IMR-90 (cell line): ENCODE results near the gene LCN2. TPM values are rescaled to one million over a fixed set of nuclear protein-coding genes. Genes with fewer than 3 reads are reported as not detected.

Source experiments
- ATAC-seq: fragments of 200-7000 bp; cut with Tn5 transposase; 2 replicates; pipeline ENCODE4 v1.9.1; 2020; ENCODE audit warnings: low read depth, mild to moderate bottlenecking, moderate library complexity
- BruUV-seq: library from RNA; stranded (reverse); fragments of 400-500 nt; replicated peaks from 2 replicates; lab custom pipeline; 2021; lab: Mats Ljungman, UMichigan
- CTCF ChIA-PET: fragments of 300-600 bp; formaldehyde crosslinking; extraction: SDS; loops from one replicate; lab custom pipeline; 2021; ENCODE audit warnings: antibody characterized with exemption; lab: Yijun Ruan, JAX
- POLR2A ChIA-PET: fragments of 300-600 bp; sonication (Branson Sonifier 250); formaldehyde crosslinking; loops from one replicate; lab custom pipeline; 2022; ENCODE audit warnings: antibody characterized with exemption; ENCODE audit not compliant: unreplicated experiment; lab: Charles Lee
- DNase-seq: peaks from one replicate; pipeline ENCODE4 v3.0.0; 2013
- H2AFZ ChIP-seq: replicated peaks from 2 replicates; pipeline ENCODE3; 2013; ENCODE audit warnings: low read length, mild to moderate bottlenecking; ENCODE audit not compliant: poor library complexity
- H2AK5ac ChIP-seq: 2 replicates; pipeline ENCODE4 v1.6.1; 2013; ENCODE audit warnings: low read depth, low read length, inconsistent platforms
- H2AK9ac ChIP-seq: replicated peaks from 2 replicates; pipeline ENCODE3; 2013; ENCODE audit warnings: mild to moderate bottlenecking, low read depth, low read length, moderate library complexity; ENCODE audit not compliant: poor library complexity
- H2BK120ac ChIP-seq: 2 replicates; pipeline ENCODE4 v1.6.1; 2013; ENCODE audit warnings: low read depth, low read length, inconsistent platforms
- H2BK15ac ChIP-seq: 3 replicates; pipeline ENCODE4 v1.6.1; 2013; ENCODE audit warnings: low read depth, low read length, inconsistent platforms
- H2BK20ac ChIP-seq: 2 replicates; pipeline ENCODE4 v1.6.1; 2013; ENCODE audit warnings: low read depth, mild to moderate bottlenecking, inconsistent platforms, low read length, moderate library complexity
- H2BK5ac ChIP-seq: 2 replicates; pipeline ENCODE4 v1.6.1; 2013; ENCODE audit warnings: mild to moderate bottlenecking, low read depth, low read length, inconsistent platforms; ENCODE audit not compliant: poor library complexity, severe bottlenecking
- H3K14ac ChIP-seq: replicated peaks from 2 replicates; pipeline ENCODE4 v1.6.1; 2013; ENCODE audit warnings: low read depth, low read length, inconsistent platforms
- H3K18ac ChIP-seq: 2 replicates; pipeline ENCODE4 v1.6.1; 2013; ENCODE audit warnings: low read depth, low read length, control low read depth
- H3K23ac ChIP-seq: 2 replicates; pipeline ENCODE4 v1.6.1; 2013; ENCODE audit warnings: low read depth, low read length, inconsistent platforms
- H3K27ac ChIP-seq: 2 replicates; pipeline ENCODE4 v1.5.1; 2013; ENCODE audit warnings: mild to moderate bottlenecking, control low read depth, low read length; ENCODE audit not compliant: insufficient read depth
- H3K27me3 ChIP-seq: 2 replicates; pipeline ENCODE4 v1.6.1; 2013; ENCODE audit warnings: low read length; ENCODE audit not compliant: control insufficient read depth, insufficient read depth
- H3K36me3 ChIP-seq: 2 replicates; pipeline ENCODE4 v1.6.1; 2013; ENCODE audit warnings: low read length, mixed read lengths; ENCODE audit not compliant: control insufficient read depth, insufficient read depth
- H3K4ac ChIP-seq: 2 replicates; pipeline ENCODE4 v1.6.1; 2013; ENCODE audit warnings: low read depth, low read length, inconsistent platforms
- H3K4me1 ChIP-seq: 2 replicates; pipeline ENCODE4 v1.6.1; 2013; ENCODE audit warnings: low read length, mixed read lengths; ENCODE audit not compliant: control insufficient read depth, insufficient read depth
- H3K4me2 ChIP-seq: 2 replicates; pipeline ENCODE4 v1.6.1; 2013; ENCODE audit warnings: low read depth, mild to moderate bottlenecking, control low read depth, low read length, moderate library complexity
- H3K4me3 ChIP-seq: 2 replicates; pipeline ENCODE4 v1.5.1; 2013; ENCODE audit warnings: low read depth, mild to moderate bottlenecking, control low read depth, low read length, moderate library complexity; ENCODE audit not compliant: insufficient read depth
- H3K56ac ChIP-seq: 2 replicates; pipeline ENCODE4 v1.6.1; 2013; ENCODE audit warnings: low read length, inconsistent platforms; ENCODE audit not compliant: insufficient read depth; ENCODE audit errors: extremely low read depth
- H3K79me1 ChIP-seq, 2 experiments: 2 replicates each; pipeline ENCODE4 v1.6.1; 2013; ENCODE audit warnings: low read length in 2 of 2, inconsistent platforms in 1 of 2, low read depth in 1 of 2
- H3K9ac ChIP-seq: 2 replicates; pipeline ENCODE4 v1.6.1; 2013; ENCODE audit warnings: low read depth, low read length, control low read depth
- H3K9me1 ChIP-seq: 2 replicates; pipeline ENCODE4 v1.6.1; 2013; ENCODE audit warnings: low read length, inconsistent platforms; ENCODE audit not compliant: insufficient read depth
- H3K9me3 ChIP-seq: 2 replicates; pipeline ENCODE4 v1.6.1; 2013; ENCODE audit warnings: low read length; ENCODE audit not compliant: control insufficient read depth, insufficient read depth
- H4K20me1 ChIP-seq: 2 replicates; pipeline ENCODE4 v1.6.1; 2013; ENCODE audit warnings: low read length, inconsistent platforms; ENCODE audit not compliant: insufficient read depth
- H4K5ac ChIP-seq: 2 replicates; pipeline ENCODE4 v1.6.1; 2013; ENCODE audit warnings: mild to moderate bottlenecking, low read depth, low read length, control low read depth
- H4K8ac ChIP-seq, 2 experiments: 2 replicates each; pipeline ENCODE4 v1.6.1; 2013; ENCODE audit warnings: low read depth in 2 of 2, low read length in 2 of 2, control low read depth in 1 of 2, inconsistent platforms in 1 of 2
- H4K91ac ChIP-seq: 2 replicates; pipeline ENCODE4 v1.6.1; 2013; ENCODE audit warnings: low read depth, low read length, inconsistent platforms; ENCODE audit not compliant: insufficient read depth
- CEBPB ChIP-seq: IDR thresholded peaks from 2 replicates; pipeline ENCODE4 v1.6.1; 2012; ENCODE audit warnings: low read depth, low read length, improper control_type of control experiment
- CHD1 ChIP-seq: IDR thresholded peaks from 2 replicates; pipeline ENCODE4 v1.6.1; 2012; ENCODE audit warnings: low read depth, low read length, improper control_type of control experiment
- ELK1 ChIP-seq: fragments of 150-350 bp; IDR thresholded peaks from 2 replicates; pipeline ENCODE4 v1.6.1; 2016; ENCODE audit warnings: low read depth, mild to moderate bottlenecking, low read length, moderate library complexity, borderline replicate concordance
- FOS ChIP-seq: fragments of 150-350 bp; IDR thresholded peaks from 2 replicates; pipeline ENCODE4 v1.6.1; 2016; ENCODE audit warnings: low read depth, low read length
- MAFK ChIP-seq: IDR thresholded peaks from 2 replicates; pipeline ENCODE4 v1.6.1; 2012; ENCODE audit warnings: low read depth, low read length, improper control_type of control experiment
- MAZ ChIP-seq: IDR thresholded peaks from 2 replicates; pipeline ENCODE4 v1.6.1; 2012; ENCODE audit warnings: low read depth, mild to moderate bottlenecking, low read length, improper control_type of control experiment, moderate library complexity, borderline replicate concordance
- MXI1 ChIP-seq: IDR thresholded peaks from 2 replicates; pipeline ENCODE4 v1.6.1; 2012; ENCODE audit warnings: low read depth, mild to moderate bottlenecking, low read length, moderate library complexity, borderline replicate concordance
- NFE2L2 ChIP-seq: fragments of 150-350 bp; IDR thresholded peaks from 2 replicates; pipeline ENCODE4 v1.6.1; 2016; ENCODE audit warnings: low read depth, mild to moderate bottlenecking, low read length
- POLR2A ChIP-seq: IDR thresholded peaks from 2 replicates; pipeline ENCODE4 v1.6.1; 2012; ENCODE audit warnings: mild to moderate bottlenecking, low read depth, low read length
- RAD21 ChIP-seq: IDR thresholded peaks from 2 replicates; pipeline ENCODE4 v1.6.1; 2012; ENCODE audit warnings: low read length, improper control_type of control experiment
- RCOR1 ChIP-seq: IDR thresholded peaks from 2 replicates; pipeline ENCODE4 v1.6.1; 2012; ENCODE audit warnings: mild to moderate bottlenecking, low read length, improper control_type of control experiment; ENCODE audit not compliant: insufficient replicate concordance
- SMC3 ChIP-seq: fragments of 150-350 bp; IDR thresholded peaks from 2 replicates; pipeline ENCODE4 v1.6.1; 2016; ENCODE audit warnings: low read depth, mild to moderate bottlenecking, antibody characterized with exemption, low read length, moderate library complexity
- WGBS, 2 experiments: methylation state at CpG; one replicate each; pipeline versions ENCODE4 v1.1.5 to v1.1.7; 2013; ENCODE audit warnings: missing lambda C conversion rate in 2 of 2; ENCODE audit not compliant: insufficient read length in 1 of 2; ENCODE audit errors: extremely low coverage in 2 of 2; 5-methylcytosine and 5-hydroxymethylcytosine counted together
- dilution Hi-C: fragments of 300-500 bp; cut with HindIII; formaldehyde crosslinking; loops from one replicate; pipeline ENCODE4 v1.14.3; 2018; ENCODE audit warnings: low sequenced_read_pairs; ENCODE audit not compliant: unreplicated experiment
- in situ Hi-C: fragments of 300-500 bp; cut with MboI; formaldehyde crosslinking; loops from 3 replicates; pipeline ENCODE4 v1.14.3; 2019; ENCODE audit warnings: low sequenced_read_pairs, inconsistent platforms, mixed read lengths
- intact Hi-C: fragments of 100-400 bp; cut with micrococcal nuclease; formaldehyde crosslinking; loops from 2 replicates; pipeline ENCODE4 v1.10.0; 2022
- polyA plus RNA-seq, 3 experiments: library from polyadenylated mRNA; depleted of rRNA; stranded (reverse); fragments of >200 nt; gene quantifications; 2 replicates each; pipeline ENCODE4 v1.2.3, GENCODE V29; 2012; ENCODE audit warnings: low replicate concordance in 1 of 3
- total RNA-seq: library from RNA; depleted of rRNA; stranded (reverse); fragments of >200 nt; gene quantifications from 2 replicates; pipeline ENCODE4 v1.2.3, GENCODE V29; 2012
- TF ChIP-seq, protein P1 (sequence below): conservative IDR thresholded peaks from 2 replicates; pipeline ENCODE4 v1.5.1; 2012; ENCODE audit warnings: mild to moderate bottlenecking, low read depth, low read length, improper control_type of control experiment
- TF ChIP-seq, protein P2 (sequence below): fragments of 150-350 bp; IDR thresholded peaks from 2 replicates; pipeline ENCODE4 v1.6.1; 2017; ENCODE audit warnings: mild to moderate bottlenecking, antibody characterized with exemption, low read length, low read depth

The LCN2 gene
- total and polyA plus RNA-seq, 2 of the 4 experiments (the other 2 are of a cell fraction): not detected

DNA sequence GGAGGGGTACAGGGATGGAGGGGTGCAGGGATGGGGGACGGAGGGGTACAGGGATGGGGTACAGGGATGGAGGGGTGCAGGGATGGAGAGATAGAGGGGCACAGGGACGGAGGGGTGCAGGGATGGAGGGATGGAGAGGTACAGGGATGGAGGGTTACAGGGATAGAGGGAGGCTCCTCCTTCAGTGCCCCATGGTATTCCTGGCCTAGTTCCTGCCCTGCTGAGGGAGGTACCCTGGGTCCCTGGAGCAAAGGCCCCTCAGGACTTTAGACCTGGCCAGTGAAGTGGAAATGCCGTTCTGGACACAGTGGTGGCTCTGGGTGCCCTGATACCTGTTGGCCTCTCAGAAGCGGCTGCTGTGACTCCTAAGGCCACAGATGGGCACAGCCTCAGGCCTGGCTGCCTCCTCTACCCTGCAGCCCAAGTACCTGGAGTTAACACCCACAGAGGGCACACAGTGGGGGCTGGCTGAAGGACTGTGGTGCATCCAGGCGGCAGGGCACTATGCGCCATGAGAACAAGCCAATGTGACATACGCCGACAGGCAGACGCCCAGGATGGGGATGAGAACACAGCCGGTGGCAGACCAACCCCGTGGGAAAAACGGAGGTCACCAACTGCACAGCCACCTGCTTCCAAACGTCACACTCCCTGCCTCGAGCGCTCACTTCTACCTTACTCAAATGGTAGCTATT lies 30.1 kb upstream of the LCN2 start:
- Histone ChIP-seq H3K4me2 (no peak overlapping the region), H3K56ac (no peak overlapping the region), H3K4ac (no peak overlapping the region), H3K4me1 (no peaks in the 10 kb centered on the region), H2BK120ac (no peak overlapping the region), H3K9me1 (no peaks in the 10 kb centered on the region), H3K27ac (no peak overlapping the region), H3K9me3 (no peaks in the 10 kb centered on the region), H3K4me3 (no peak overlapping the region), H4K91ac (no peak overlapping the region), H2AK5ac (no peak overlapping the region), H3K36me3 (peaks cover 27% of the 10 kb centered on the region; the same call in 1 of the 2 replicates), H4K5ac (no peak overlapping the region), H3K79me1 (no peaks in the 10 kb centered on the region), H4K20me1 (no peaks in the 10 kb centered on the region; the same call in 1 of the 2 replicates), H3K23ac (no peak overlapping the region), H2AFZ (no peak overlapping the region), H2BK5ac (no peak overlapping the region), H3K9ac (no peak overlapping the region), H3K18ac (no peak overlapping the region), H3K27me3 (no peaks in the 10 kb centered on the region), H2AK9ac (no peak overlapping the region), H4K8ac (no peak overlapping the region), H3K14ac (no peak overlapping the region), H2BK15ac (no peak overlapping the region), H2BK20ac (no peak overlapping the region)
- in situ Hi-C loops: no loop called here
- 83% methylated on average over 1 of the region's 15 CpGs; no CpG with 5 or more reads in 1 of the 2 experiments for WGBS, 2 experiments
- intact Hi-C loops: loop anchor here (5.0 kb wide), 1 partner anchor 377 kb away; no protein-coding TSS in a partner anchor
- dilution Hi-C loops: no loop called here
- TF ChIP-seq RCOR1 (no peak), RAD21 (no peak), ELK1 (no peak), POLR2A (no peak), CHD1 (no peak), FOS (no peak), MAZ (no peak), CEBPB (no peak), NFE2L2 (no peak), SMC3 (no peak), MXI1 (no peak), MAFK (no peak)
- TF ChIP-seq, protein P1, sequence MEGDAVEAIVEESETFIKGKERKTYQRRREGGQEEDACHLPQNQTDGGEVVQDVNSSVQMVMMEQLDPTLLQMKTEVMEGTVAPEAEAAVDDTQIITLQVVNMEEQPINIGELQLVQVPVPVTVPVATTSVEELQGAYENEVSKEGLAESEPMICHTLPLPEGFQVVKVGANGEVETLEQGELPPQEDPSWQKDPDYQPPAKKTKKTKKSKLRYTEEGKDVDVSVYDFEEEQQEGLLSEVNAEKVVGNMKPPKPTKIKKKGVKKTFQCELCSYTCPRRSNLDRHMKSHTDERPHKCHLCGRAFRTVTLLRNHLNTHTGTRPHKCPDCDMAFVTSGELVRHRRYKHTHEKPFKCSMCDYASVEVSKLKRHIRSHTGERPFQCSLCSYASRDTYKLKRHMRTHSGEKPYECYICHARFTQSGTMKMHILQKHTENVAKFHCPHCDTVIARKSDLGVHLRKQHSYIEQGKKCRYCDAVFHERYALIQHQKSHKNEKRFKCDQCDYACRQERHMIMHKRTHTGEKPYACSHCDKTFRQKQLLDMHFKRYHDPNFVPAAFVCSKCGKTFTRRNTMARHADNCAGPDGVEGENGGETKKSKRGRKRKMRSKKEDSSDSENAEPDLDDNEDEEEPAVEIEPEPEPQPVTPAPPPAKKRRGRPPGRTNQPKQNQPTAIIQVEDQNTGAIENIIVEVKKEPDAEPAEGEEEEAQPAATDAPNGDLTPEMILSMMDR: no peak
- TF ChIP-seq, protein P2, sequence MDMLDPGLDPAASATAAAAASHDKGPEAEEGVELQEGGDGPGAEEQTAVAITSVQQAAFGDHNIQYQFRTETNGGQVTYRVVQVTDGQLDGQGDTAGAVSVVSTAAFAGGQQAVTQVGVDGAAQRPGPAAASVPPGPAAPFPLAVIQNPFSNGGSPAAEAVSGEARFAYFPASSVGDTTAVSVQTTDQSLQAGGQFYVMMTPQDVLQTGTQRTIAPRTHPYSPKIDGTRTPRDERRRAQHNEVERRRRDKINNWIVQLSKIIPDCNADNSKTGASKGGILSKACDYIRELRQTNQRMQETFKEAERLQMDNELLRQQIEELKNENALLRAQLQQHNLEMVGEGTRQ: no peak
- no peak for DNase-seq
- no TSS peak for BruUV-seq
- no peak for ATAC-seq
- ChIA-PET CTCF (no interaction called here), POLR2A (interaction anchor here (0.7 kb wide), 1 partner anchor 9 kb away, joined by 3 read pairs; no protein-coding TSS in a partner anchor)
